ENCODE data around the gene XRCC6. TPM values are rescaled to one million over a fixed set of nuclear protein-coding genes. Genes with fewer than 3 reads are reported as not detected.

Gene XRCC6
- total and polyA plus RNA-seq, 9 of the 15 experiments (the other 6 are each of a cell fraction or from before 2014, with no cell fraction given): 151 to 440 (median 318) TPM

DNA sequence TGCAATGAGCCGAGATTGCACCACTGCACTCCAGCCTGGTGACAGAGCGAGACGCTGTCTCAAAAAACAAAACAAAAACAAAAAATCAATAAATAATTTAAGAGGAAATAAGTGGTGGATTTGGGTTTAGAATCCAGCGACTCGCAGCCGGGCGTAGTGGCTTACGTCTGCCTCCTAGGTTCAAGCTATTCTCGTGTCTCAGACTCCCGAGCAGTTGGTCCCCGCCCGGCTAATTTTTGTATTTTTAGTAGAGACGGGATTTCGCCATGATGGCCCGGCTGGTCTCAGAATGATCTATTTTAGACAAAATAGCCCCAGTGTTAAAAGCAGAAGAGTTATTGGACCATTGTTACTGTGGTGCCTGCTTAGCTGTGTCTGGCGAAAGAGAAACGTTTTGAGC lies 37.8 kb downstream of the XRCC6 start:
- Histone ChIP-seq H3K27ac (ENCODE audit: extremely low read depth, low read depth, low read length) (no peak overlapping the region), H3K4me1 (replicated peaks in 1 of 2; ENCODE audit: control insufficient read depth in 2 of 2, insufficient read depth in 2 of 2, low read length in 2 of 2) (no peaks in the 10 kb centered on the region)

More for the DNA sequence above, 37.8 kb downstream of the XRCC6 start:
- in situ Hi-C loops (cut with MboI): no loop called here
- Histone ChIP-seq H3K9me3 (replicated peaks; ENCODE audit: control insufficient read depth, insufficient read depth, low read depth, low read length) (no peaks in the 10 kb centered on the region), H3K9me1 (ENCODE audit: control insufficient read depth, insufficient read depth, low read length) (no peaks in the 10 kb centered on the region), H3K79me2 (ENCODE audit: control insufficient read depth, insufficient read depth, low read length) (no peaks in the 10 kb centered on the region), H3K27me3 (ENCODE audit: control insufficient read depth in 2 of 2, insufficient read depth in 2 of 2, low read length in 2 of 2) (no peaks in the 10 kb centered on the region), H2AFZ (ENCODE audit: low read depth, low read length) (no peak overlapping the region), H4K20me1 (replicated peaks; ENCODE audit: control insufficient read depth, insufficient read depth, low read length) (no peaks in the 10 kb centered on the region), H3K4me2 (ENCODE audit: insufficient read depth, low read length) (no peak overlapping the region), H3K4me3 (no peak overlapping the region), H3K9ac (ENCODE audit: insufficient read depth in 1 of 2, low read depth in 2 of 2, low read length in 2 of 2) (no peak overlapping the region), H3K36me3 (ENCODE audit: control insufficient read depth, insufficient read depth, low read length) (peaks cover 89% of the 10 kb centered on the region)
- FAIRE-seq: no peak
- BruUV-seq (replicated peaks): no TSS peak
- no peak for DNase-seq (ENCODE audit: extremely low read depth in 1 of 4, low spot score in 3 of 4)
- TF ChIP-seq TRIM24 (IDR thresholded peaks at IDR 0.05) (no peak), ELF4 (CRISPR knock-in tag; IDR thresholded peaks at IDR 0.05) (no peak), ATF1 (CRISPR knock-in tag; IDR thresholded peaks at IDR 0.05) (no peak), ATF1 (tag; IDR thresholded peaks at IDR 0.05) (no peak), GABPB1 (CRISPR knock-in tag; IDR thresholded peaks at IDR 0.05) (no peak), NONO (IDR thresholded peaks at IDR 0.05; ENCODE audit: low read depth in 2 of 2, low read length in 1 of 2) (no peak), OTX1 (CRISPR knock-in tag; IDR thresholded peaks at IDR 0.05) (no peak), ZNF134 (CRISPR knock-in tag; conservative IDR thresholded peaks at IDR 0.05) (no peak), HMG20A (CRISPR knock-in tag; conservative IDR thresholded peaks at IDR 0.05) (no peak), ZNF79 (CRISPR knock-in tag; IDR thresholded peaks at IDR 0.05; ENCODE audit: low read depth) (no peak), ZNF830 (CRISPR knock-in tag; IDR thresholded peaks at IDR 0.05) (no peak), ZNF589 (CRISPR knock-in tag; IDR thresholded peaks at IDR 0.05; ENCODE audit: low read depth) (no peak), TEAD2 (tag; IDR thresholded peaks at IDR 0.05) (no peak)
- TF ChIP-seq, protein P1, sequence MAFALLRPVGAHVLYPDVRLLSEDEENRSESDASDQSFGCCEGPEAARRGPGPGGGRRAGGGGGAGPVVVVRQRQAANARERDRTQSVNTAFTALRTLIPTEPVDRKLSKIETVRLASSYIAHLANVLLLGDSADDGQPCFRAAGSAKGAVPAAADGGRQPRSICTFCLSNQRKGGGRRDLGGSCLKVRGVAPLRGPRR (CRISPR knock-in tag; IDR thresholded peaks at IDR 0.05): no peak
- TF ChIP-seq, protein P2, sequence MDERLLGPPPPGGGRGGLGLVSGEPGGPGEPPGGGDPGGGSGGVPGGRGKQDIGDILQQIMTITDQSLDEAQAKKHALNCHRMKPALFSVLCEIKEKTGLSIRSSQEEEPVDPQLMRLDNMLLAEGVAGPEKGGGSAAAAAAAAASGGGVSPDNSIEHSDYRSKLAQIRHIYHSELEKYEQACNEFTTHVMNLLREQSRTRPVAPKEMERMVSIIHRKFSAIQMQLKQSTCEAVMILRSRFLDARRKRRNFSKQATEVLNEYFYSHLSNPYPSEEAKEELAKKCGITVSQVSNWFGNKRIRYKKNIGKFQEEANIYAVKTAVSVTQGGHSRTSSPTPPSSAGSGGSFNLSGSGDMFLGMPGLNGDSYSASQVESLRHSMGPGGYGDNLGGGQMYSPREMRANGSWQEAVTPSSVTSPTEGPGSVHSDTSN (CRISPR knock-in tag; IDR thresholded peaks at IDR 0.05; ENCODE audit: low read depth): no peak
- TF ChIP-seq, protein P2 (tag; conservative IDR thresholded peaks at IDR 0.05; ENCODE audit: low read depth): no peak
- TF ChIP-seq, protein P3, sequence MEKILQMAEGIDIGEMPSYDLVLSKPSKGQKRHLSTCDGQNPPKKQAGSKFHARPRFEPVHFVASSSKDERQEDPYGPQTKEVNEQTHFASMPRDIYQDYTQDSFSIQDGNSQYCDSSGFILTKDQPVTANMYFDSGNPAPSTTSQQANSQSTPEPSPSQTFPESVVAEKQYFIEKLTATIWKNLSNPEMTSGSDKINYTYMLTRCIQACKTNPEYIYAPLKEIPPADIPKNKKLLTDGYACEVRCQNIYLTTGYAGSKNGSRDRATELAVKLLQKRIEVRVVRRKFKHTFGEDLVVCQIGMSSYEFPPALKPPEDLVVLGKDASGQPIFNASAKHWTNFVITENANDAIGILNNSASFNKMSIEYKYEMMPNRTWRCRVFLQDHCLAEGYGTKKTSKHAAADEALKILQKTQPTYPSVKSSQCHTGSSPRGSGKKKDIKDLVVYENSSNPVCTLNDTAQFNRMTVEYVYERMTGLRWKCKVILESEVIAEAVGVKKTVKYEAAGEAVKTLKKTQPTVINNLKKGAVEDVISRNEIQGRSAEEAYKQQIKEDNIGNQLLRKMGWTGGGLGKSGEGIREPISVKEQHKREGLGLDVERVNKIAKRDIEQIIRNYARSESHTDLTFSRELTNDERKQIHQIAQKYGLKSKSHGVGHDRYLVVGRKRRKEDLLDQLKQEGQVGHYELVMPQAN (IDR thresholded peaks at IDR 0.05; ENCODE audit: borderline replicate concordance): no peak
- ChIA-PET POLR2A (interaction anchor here (0.8 kb wide), 1 partner anchor 13 kb away, joined by 3 read pairs; no protein-coding TSS in a partner anchor), CTCF (ENCODE audit: low intra/inter-chr PET ratio) (no interaction called here)
- ATAC-seq: no peak
- intact Hi-C loops (cut with micrococcal nuclease): no loop called here
- 93% methylated on average over 11 of the region's 17 CpGs for WGBS (ENCODE audit: insufficient coverage, low coverage, missing lambda C conversion rate)

Measured in K562 (cell line).